Lung (tissue), 12 donors: ENCODE data around the gene BIRC3. TPM values are rescaled to one million over a fixed set of nuclear protein-coding genes. Genes with fewer than 3 reads are reported as not detected.

Experiments
- ATAC-seq: fragments of 200-7000 bp; cut with Tn5 transposase; one replicate; pipeline ENCODE4 v1.9.1; 2020; ENCODE audit warnings: moderate number of reproducible peaks; ENCODE audit not compliant: insufficient read depth, low FRiP score
- DNase-seq, 3 donors: peaks; one replicate each; pipeline ENCODE4 v3.0.0-alpha.2; 2013 to 2017
- H3K27ac ChIP-seq, 2 donors: one replicate each; pipeline ENCODE4 v1.5.1; 2013; ENCODE audit warnings: mild to moderate bottlenecking in 2 of 2, moderate library complexity in 2 of 2, control low read depth in 1 of 2, inconsistent platforms in 1 of 2, low read depth in 1 of 2, low read length in 1 of 2
- H3K27me3 ChIP-seq, 3 donors: one replicate each; pipeline ENCODE4 v1.5.1; 2013; ENCODE audit warnings: low read length in 2 of 3; ENCODE audit not compliant: control insufficient read depth in 3 of 3, insufficient read depth in 3 of 3
- H3K36me3 ChIP-seq, 4 donors: one replicate each; pipeline ENCODE4 v1.5.1; 2013; ENCODE audit warnings: low read length in 4 of 4, mild to moderate bottlenecking in 1 of 4, moderate library complexity in 1 of 4; ENCODE audit not compliant: control insufficient read depth in 4 of 4, insufficient read depth in 4 of 4
- H3K4me1 ChIP-seq, 5 donors: one replicate each; pipeline ENCODE4 v1.5.1; 2013; ENCODE audit warnings: low read length in 5 of 5, mild to moderate bottlenecking in 2 of 5, moderate library complexity in 1 of 5; ENCODE audit not compliant: control insufficient read depth in 5 of 5, insufficient read depth in 5 of 5
- H3K4me3 ChIP-seq: one replicate; pipeline ENCODE4 v1.5.1; 2013; ENCODE audit warnings: mild to moderate bottlenecking, control low read depth, moderate library complexity
- H3K9ac ChIP-seq, 2 donors: one replicate each; pipeline ENCODE4 v1.5.1; 2013; ENCODE audit warnings: low read length in 2 of 2, control low read depth in 1 of 2; ENCODE audit not compliant: insufficient read depth in 1 of 2
- H3K9me3 ChIP-seq, 4 donors: one replicate each; pipeline ENCODE4 v1.5.1; 2013; ENCODE audit warnings: low read length in 3 of 4, mild to moderate bottlenecking in 1 of 4, moderate library complexity in 1 of 4; ENCODE audit not compliant: control insufficient read depth in 4 of 4, insufficient read depth in 3 of 4
- WGBS, 2 donors: extraction: QIAGEN DNeasy Blood & Tissue Kit; methylation state at CpG; one replicate each; pipeline ENCODE4 v1.1.7; 2013; 5-methylcytosine and 5-hydroxymethylcytosine counted together
- polyA plus RNA-seq, 2 donors: library from polyadenylated mRNA; stranded (reverse); fragments of 200-250 nt; gene quantifications; one replicate each; pipeline ENCODE4 v1.2.1, GENCODE V29; 2013
- total RNA-seq, 2 donors: library from RNA; depleted of rRNA in 1 of 2; stranded (reverse); fragments of >200 nt in 1 of 2; gene quantifications; one replicate each; pipeline ENCODE4 v1.2.1, GENCODE V29; 2014 to 2021
- TF ChIP-seq, protein P1 (sequence below): IDR thresholded peaks from 2 replicates; pipeline ENCODE4 v1.5.1; 2012; ENCODE audit warnings: mild to moderate bottlenecking; ENCODE audit errors: control extremely low read depth, extremely low read depth
- donor health status: control.
- donor health status: control.
- donor health status: Bipolar disorder and iron deficiency.
- donor health status: healthy.
- donor health status: DM: yes; HTN: yes; CAD: no.

Gene BIRC3
- total and polyA plus RNA-seq, 4 donors: 8.7 to 61.0 (median 32.3) TPM

DNA sequence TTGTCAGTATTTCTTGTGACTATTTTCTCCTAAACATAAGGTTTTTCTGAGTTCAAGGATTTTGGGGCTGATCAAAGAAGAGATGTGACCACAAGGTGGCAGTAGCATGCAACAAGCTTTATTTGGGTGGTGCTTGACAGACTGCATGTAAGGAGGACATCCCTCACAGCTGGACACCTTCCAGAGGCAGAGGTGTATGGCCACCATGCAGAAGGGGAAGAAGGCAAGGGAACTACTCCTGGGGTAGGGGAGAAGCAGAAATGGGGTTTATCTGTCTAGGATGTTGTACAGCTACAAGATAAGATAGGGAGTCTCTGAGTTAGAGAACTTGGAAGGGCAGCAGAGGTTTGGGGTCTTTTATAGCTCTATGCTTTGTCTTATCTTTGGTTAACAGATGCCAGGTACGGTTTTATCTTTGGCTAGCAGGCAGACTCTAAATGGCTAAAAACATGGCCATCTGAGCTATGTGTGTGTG, 24.6 kb downstream of the BIRC3 start:
- Histone ChIP-seq H3K4me1 (peaks cover 0 to 9% (median 0%) of the 10 kb centered on the region in 5 donors), H3K4me3 (no peak overlapping the region), H3K36me3 (peaks cover 0 to 4% (median 1%) of the 10 kb centered on the region in 4 donors), H3K27ac (no peak overlapping the region), H3K9ac (no peak overlapping the region), H3K9me3 (no peaks in the 10 kb centered on the region), H3K27me3 (no peaks in the 10 kb centered on the region)
- ATAC-seq (peak; percentile 67), DNase-seq (peak; percentile 72 to 89 (median 85))
- TF ChIP-seq, protein P1, sequence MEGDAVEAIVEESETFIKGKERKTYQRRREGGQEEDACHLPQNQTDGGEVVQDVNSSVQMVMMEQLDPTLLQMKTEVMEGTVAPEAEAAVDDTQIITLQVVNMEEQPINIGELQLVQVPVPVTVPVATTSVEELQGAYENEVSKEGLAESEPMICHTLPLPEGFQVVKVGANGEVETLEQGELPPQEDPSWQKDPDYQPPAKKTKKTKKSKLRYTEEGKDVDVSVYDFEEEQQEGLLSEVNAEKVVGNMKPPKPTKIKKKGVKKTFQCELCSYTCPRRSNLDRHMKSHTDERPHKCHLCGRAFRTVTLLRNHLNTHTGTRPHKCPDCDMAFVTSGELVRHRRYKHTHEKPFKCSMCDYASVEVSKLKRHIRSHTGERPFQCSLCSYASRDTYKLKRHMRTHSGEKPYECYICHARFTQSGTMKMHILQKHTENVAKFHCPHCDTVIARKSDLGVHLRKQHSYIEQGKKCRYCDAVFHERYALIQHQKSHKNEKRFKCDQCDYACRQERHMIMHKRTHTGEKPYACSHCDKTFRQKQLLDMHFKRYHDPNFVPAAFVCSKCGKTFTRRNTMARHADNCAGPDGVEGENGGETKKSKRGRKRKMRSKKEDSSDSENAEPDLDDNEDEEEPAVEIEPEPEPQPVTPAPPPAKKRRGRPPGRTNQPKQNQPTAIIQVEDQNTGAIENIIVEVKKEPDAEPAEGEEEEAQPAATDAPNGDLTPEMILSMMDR: peak; percentile 78
- 6 to 19% methylated on average over 1 of the region's 1 CpG for WGBS, 2 donors

DNA sequence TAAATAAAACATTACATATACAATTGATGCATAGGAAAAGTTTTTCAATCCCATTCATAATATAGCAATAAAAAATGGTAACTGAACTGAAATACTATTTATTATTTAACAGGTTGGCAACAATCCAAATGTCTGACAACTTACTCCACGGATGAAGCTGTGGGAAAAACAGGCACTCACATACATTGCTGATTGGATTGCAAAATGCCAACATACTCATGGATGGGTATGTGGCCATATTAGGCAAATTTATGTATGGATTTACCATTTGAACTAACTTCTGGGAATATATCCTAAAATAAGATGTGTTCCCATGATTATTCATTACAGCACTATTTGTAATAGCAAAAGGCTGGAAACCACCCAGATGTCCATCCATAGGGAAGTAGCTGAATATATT, 26.5 kb downstream of the BIRC3 start:
- ATAC-seq (no peak), DNase-seq (no peak)
- WGBS, 2 donors: 43 to 48% methylated on average over 1 of the region's 1 CpG
- Histone ChIP-seq H3K4me3 (no peak overlapping the region), H3K4me1 (peaks cover 0 to 12% (median 3%) of the 10 kb centered on the region in 5 donors), H3K9me3 (no peaks in the 10 kb centered on the region), H3K27me3 (no peaks in the 10 kb centered on the region), H3K36me3 (peaks cover 0 to 3% (median 0%) of the 10 kb centered on the region in 4 donors), H3K27ac (no peak overlapping the region), H3K9ac (no peak overlapping the region)
- TF ChIP-seq, protein P1: no peak

GRCh38 chr11:102345904-102346303, 28.6 kb downstream of the BIRC3 start:
- peaks cover 0 to 9% (median 3%) of the 10 kb centered on the region in 4 donors for H3K36me3 ChIP-seq
- TF ChIP-seq, protein P1: no peak
- no peaks in the 10 kb centered on the region for H3K27me3 ChIP-seq
- H3K4me3 ChIP-seq: no peak overlapping the region
- DNase-seq (peak; percentile 64 to 80 (median 70)), ATAC-seq (no peak)
- no peaks in the 10 kb centered on the region for H3K9me3 ChIP-seq
- peak overlapping the region; percentile 97 to 99 for H3K9ac ChIP-seq
- peak overlapping the region; percentile 68 to 89 for H3K27ac ChIP-seq
- H3K4me1 ChIP-seq: peaks cover 0 to 21% (median 5%) of the 10 kb centered on the region in 5 donors
- WGBS, 2 donors: 12 to 35% methylated on average over 8 of the region's 8 CpGs

GRCh38 chr11:102346456-102346747, 29.1 kb downstream of the BIRC3 start:
- H3K36me3 ChIP-seq: peaks cover 0 to 9% (median 4%) of the 10 kb centered on the region in 4 donors
- H3K27me3 ChIP-seq: no peaks in the 10 kb centered on the region
- H3K9ac ChIP-seq: peak overlapping the region; percentile 97 to 99
- H3K4me3 ChIP-seq: peak overlapping the region; percentile 73
- H3K27ac ChIP-seq: peak overlapping the region; percentile 89 to 99
- 0% methylated on average over 5 of the region's 5 CpGs for WGBS, 2 donors
- TF ChIP-seq, protein P1: no peak
- H3K4me1 ChIP-seq: peaks cover 0 to 21% (median 5%) of the 10 kb centered on the region in 5 donors
- peak in 1 of 3 donors; percentile 86 for DNase-seq
- no peak for ATAC-seq
- H3K9me3 ChIP-seq: no peaks in the 10 kb centered on the region
